B cell (primary cell): ENCODE results near the gene AGGF1. TPM values are rescaled to one million over a fixed set of nuclear protein-coding genes. Genes with fewer than 3 reads are reported as not detected.
A peak's percentile ranks its signal among the peaks of the same experiment; 100 is the strongest.

Experiments used
- ATAC-seq: fragments of 200-7000 bp; cut with Tn5 transposase; one replicate; pipeline ENCODE4 v1.10.0; 2021; ENCODE audit warnings: low read depth, mild to moderate bottlenecking, moderate number of reproducible peaks, moderate library complexity
- CTCF ChIA-PET: fragments of 350-600 bp; sonication (Branson Sonifier 250); formaldehyde crosslinking; loops from one replicate; lab custom pipeline; 2021; ENCODE audit warnings: antibody characterized with exemption, inconsistent platforms; lab: Charles Lee
- POLR2A ChIA-PET: fragments of 350-600 bp; sonication (Branson Sonifier 250); formaldehyde crosslinking; loops from one replicate; lab custom pipeline; 2021; ENCODE audit warnings: antibody characterized with exemption; lab: Charles Lee
- DNase-seq: peaks from one replicate; pipeline ENCODE4 v3.0.0; 2013
- H2AFZ ChIP-seq: 2 replicates; pipeline ENCODE4 v1.6.1; 2012; ENCODE audit warnings: mild to moderate bottlenecking, low read depth, low read length; ENCODE audit not compliant: insufficient read depth, poor library complexity, severe bottlenecking
- H3K27ac ChIP-seq, 2 donors: 1 replicate in 1 of 2; 2 replicates in 1 of 2; pipeline ENCODE4 v1.5.1; 2012 to 2013; ENCODE audit warnings: low read length in 2 of 2, mild to moderate bottlenecking in 2 of 2, moderate library complexity in 1 of 2
- H3K27me3 ChIP-seq, 4 experiments: fragments of 200-600 bp in 1 of 4; sonication (generic) in 1 of 4; replicated peaks in 1 of 4; 1 replicate in 2 of 4; 2 replicates in 2 of 4; pipeline versions ENCODE4 v1.6.1 to v1.7.0; 2013 to 2016; ENCODE audit warnings: low read length in 3 of 4, mild to moderate bottlenecking in 2 of 4, mixed read lengths in 1 of 4, moderate library complexity in 1 of 4; ENCODE audit not compliant: insufficient read depth in 4 of 4, control insufficient read depth in 3 of 4; ENCODE audit errors: control extremely low read depth in 1 of 4
- H3K36me3 ChIP-seq, 2 experiments: replicated peaks in 1 of 2; 1 replicate in 1 of 2; 2 replicates in 1 of 2; pipeline versions ENCODE4 v1.6.1 to v1.7.1; 2013; ENCODE audit warnings: low read length in 1 of 2; ENCODE audit not compliant: insufficient read depth in 2 of 2, control insufficient read depth in 1 of 2; ENCODE audit errors: control extremely low read depth in 1 of 2, extremely low read depth in 1 of 2
- H3K4me1 ChIP-seq, 2 donors: fragments of 200-600 bp in 1 of 2; sonication (generic) in 1 of 2; 1 replicate in 1 of 2; 2 replicates in 1 of 2; pipeline versions ENCODE4 v1.5.1 to v1.6.1; 2013 to 2017; ENCODE audit warnings: low read length in 2 of 2; ENCODE audit not compliant: control insufficient read depth in 2 of 2, insufficient read depth in 2 of 2
- H3K4me2 ChIP-seq: replicated peaks from 2 replicates; pipeline ENCODE3; 2012; ENCODE audit warnings: mild to moderate bottlenecking, low read depth, low read length; ENCODE audit not compliant: poor library complexity, severe bottlenecking
- H3K4me3 ChIP-seq, 5 experiments: fragments of 200-600 bp in 1 of 5; sonication (generic) in 1 of 5; 1 replicate in 3 of 5; 2 replicates in 2 of 5; pipeline versions ENCODE4 v1.5.1 to v1.7.0; 2011 to 2016; ENCODE audit warnings: low read length in 4 of 5, mild to moderate bottlenecking in 4 of 5, low read depth in 2 of 5, control low read depth in 1 of 5, moderate library complexity in 1 of 5; ENCODE audit not compliant: insufficient read depth in 1 of 5; ENCODE audit errors: control extremely low read depth in 1 of 5, extremely low read depth in 1 of 5
- H3K79me2 ChIP-seq: fragments of 200-600 bp; sonication (generic); one replicate; pipeline ENCODE4 v1.6.0; 2016; ENCODE audit warnings: low read length; ENCODE audit not compliant: control insufficient read depth, insufficient read depth
- H3K9ac ChIP-seq: fragments of 200-600 bp; sonication (generic); 2 replicates; pipeline ENCODE4 v1.6.1; 2017; ENCODE audit warnings: mild to moderate bottlenecking, low read length, moderate library complexity
- H3K9me3 ChIP-seq, 3 donors: one replicate each; pipeline versions ENCODE4 v1.6.1 to v1.7.1; 2013; ENCODE audit warnings: low read length in 2 of 3; ENCODE audit not compliant: control insufficient read depth in 2 of 3, insufficient read depth in 1 of 3; ENCODE audit errors: control extremely low read depth in 1 of 3
- H4K20me1 ChIP-seq: 2 replicates; pipeline ENCODE4 v1.6.0; 2012; ENCODE audit warnings: mild to moderate bottlenecking, low read length; ENCODE audit not compliant: insufficient read depth, control insufficient read depth, poor library complexity, severe bottlenecking
- H3K27ac Mint-ChIP-seq: one replicate; pipeline ENCODE4 v1.8.0; 2021; ENCODE audit warnings: mixed read lengths
- H3K27me3 Mint-ChIP-seq: one replicate; pipeline ENCODE4 v1.8.0; 2021; ENCODE audit warnings: mixed read lengths
- H3K4me1 Mint-ChIP-seq: one replicate; pipeline ENCODE4 v1.8.0; 2021; ENCODE audit warnings: mixed read lengths
- H3K4me3 Mint-ChIP-seq: one replicate; pipeline ENCODE4 v1.8.0; 2021; ENCODE audit warnings: mixed read lengths
- H3K9me3 Mint-ChIP-seq: one replicate; pipeline ENCODE4 v1.8.0; 2022; ENCODE audit warnings: mixed read lengths; ENCODE audit not compliant: insufficient read depth
- CTCF ChIP-seq: fragments of 200-600 bp; IDR thresholded peaks from one replicate; pipeline ENCODE4 v1.8.0; 2022; ENCODE audit warnings: antibody characterized with exemption, mild to moderate bottlenecking
- EZH2 ChIP-seq: IDR thresholded peaks from 2 replicates; pipeline ENCODE4 v1.6.1; 2012; ENCODE audit warnings: borderline replicate concordance, low read depth, mild to moderate bottlenecking, moderate library complexity, low read length; ENCODE audit not compliant: insufficient read depth, poor library complexity, severe bottlenecking
- WGBS: methylation state at CpG from one replicate; pipeline ENCODE4 v1.1.5; 2013; ENCODE audit warnings: missing lambda C conversion rate; ENCODE audit not compliant: insufficient coverage; 5-methylcytosine and 5-hydroxymethylcytosine counted together
- intact Hi-C: fragments of 100-400 bp; cut with micrococcal nuclease; formaldehyde crosslinking; loops from one replicate; pipeline ENCODE4 v1.10.0; 2022
- polyA plus RNA-seq: library from polyadenylated mRNA; depleted of rRNA; stranded (reverse); fragments of >200 nt; gene quantifications from 2 replicates; pipeline ENCODE4 v1.2.3, GENCODE V29; 2012
- total RNA-seq, 2 donors: library from RNA; stranded (reverse); fragments of 120-200 nt in 1 of 2; gene quantifications; 1 replicate in 1 of 2; 2 replicates in 1 of 2; pipeline versions ENCODE4 v1.2.3 to v1.2.4, GENCODE V29; 2013 to 2022

The AGGF1 gene
- total and polyA plus RNA-seq, 2 donors (not counting 1 experiment from before 2014, with no cell fraction given): 9.3 to 25.6 TPM

GRCh38 chr5:77076961-77077828 lies 47.0 kb downstream of the AGGF1 start:
- Histone ChIP-seq H3K36me3 (no peaks in the 10 kb centered on the region), H3K9ac (peak overlapping the region; percentile 43), H3K4me1 (peaks cover 5 to 6% of the 10 kb centered on the region in 2 donors), H3K27ac (no peak overlapping the region), H3K9me3 (no peaks in the 10 kb centered on the region), H4K20me1 (peaks cover 6% of the 10 kb centered on the region), H3K4me2 (peak overlapping the region; percentile 76), H2AFZ (peak overlapping the region; percentile 48), H3K27me3 (no peaks in the 10 kb centered on the region), H3K4me3 (peak overlapping the region in 4 of 5 experiments; percentile 11 to 43 (median 36)), H3K79me2 (no peaks in the 10 kb centered on the region)
- ATAC-seq: peak; percentile 76
- Mint-ChIP-seq H3K9me3 (peaks cover under 1% of the 10 kb centered on the region), H3K27me3 (peaks cover 5% of the 10 kb centered on the region), H3K27ac (no peak overlapping the region), H3K4me1 (peaks cover 14% of the 10 kb centered on the region), H3K4me3 (peak overlapping the region; percentile 69)
- TF ChIP-seq EZH2: no peak
- TF ChIP-seq CTCF: peak; percentile 71
- ChIA-PET CTCF (interaction anchor here (0.6 to 3.1 kb wide), 8 partner anchors 10 to 476 kb away, joined by 3 to 17 read pairs (median 3); partner anchors contain the start of gene ZBED3), POLR2A (interaction anchor here (0.7 kb wide), 1 partner anchor 1037 kb away, joined by 10 read pairs; no protein-coding TSS in a partner anchor)
- 12% methylated on average over 105 of the region's 105 CpGs for WGBS
- peak; percentile 65 for DNase-seq
- intact Hi-C loops: loop anchor here (1.0 to 5.0 kb wide), 2 partner anchors 209 to 475 kb away; no protein-coding TSS in a partner anchor
